ENCODE measurements around the gene PLD1.

PLD1 gene

GRCh38 chr3:171772427-171773056 is 37.7 kb downstream of the PLD1 start:
- peak; percentile 58 for DNase-seq (ENCODE audit: low read depth, low spot score)

GRCh38 chr3:171770689-171771620 is 39.3 kb downstream of the PLD1 start:
- peak; percentile 38 for DNase-seq (ENCODE audit: low read depth, low spot score)

GRCh38 chr3:171769461-171769860 is 40.8 kb downstream of the PLD1 start:
- no peak for DNase-seq (ENCODE audit: low read depth, low spot score)

DNA sequence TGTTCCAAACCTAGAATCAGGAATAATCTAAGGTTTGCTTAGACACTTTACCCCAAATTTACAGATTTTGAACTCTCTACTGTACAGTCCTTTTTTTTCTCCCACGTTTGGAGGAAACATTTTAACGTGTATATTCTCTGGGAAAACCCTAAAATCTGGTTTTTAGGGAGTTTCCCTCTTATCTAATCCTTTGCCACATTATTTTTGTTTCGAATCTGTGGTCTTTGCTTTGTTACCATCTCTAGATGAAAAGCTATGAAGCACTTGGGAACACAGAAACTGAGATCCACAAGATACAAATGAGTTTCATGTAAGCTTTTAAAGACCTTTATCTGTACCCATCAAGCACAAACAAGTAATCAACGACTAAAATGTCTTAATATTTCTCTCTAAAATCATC is 41.3 kb downstream of the PLD1 start:
- no peak for DNase-seq (ENCODE audit: low read depth, low spot score)

GRCh38 chr3:171768281-171768900 is 41.9 kb downstream of the PLD1 start:
- DNase-seq (ENCODE audit: low read depth, low spot score) = no peak

GRCh38 chr3:171765511-171765887 is 44.8 kb downstream of the PLD1 start:
- no peak for DNase-seq (ENCODE audit: low read depth, low spot score)

GRCh38 chr3:171763392-171763791 is 46.9 kb downstream of the PLD1 start:
- DNase-seq (ENCODE audit: low read depth, low spot score) = no peak

GRCh38 chr3:171760477-171760876 is 49.8 kb downstream of the PLD1 start:
- DNase-seq (ENCODE audit: low read depth, low spot score) = no peak

- DNase-seq (ENCODE audit: low read depth, low spot score) = no peak
These were observed 52.2 kb downstream of the PLD1 start for GRCh38 chr3:171758109-171758508.

DNA sequence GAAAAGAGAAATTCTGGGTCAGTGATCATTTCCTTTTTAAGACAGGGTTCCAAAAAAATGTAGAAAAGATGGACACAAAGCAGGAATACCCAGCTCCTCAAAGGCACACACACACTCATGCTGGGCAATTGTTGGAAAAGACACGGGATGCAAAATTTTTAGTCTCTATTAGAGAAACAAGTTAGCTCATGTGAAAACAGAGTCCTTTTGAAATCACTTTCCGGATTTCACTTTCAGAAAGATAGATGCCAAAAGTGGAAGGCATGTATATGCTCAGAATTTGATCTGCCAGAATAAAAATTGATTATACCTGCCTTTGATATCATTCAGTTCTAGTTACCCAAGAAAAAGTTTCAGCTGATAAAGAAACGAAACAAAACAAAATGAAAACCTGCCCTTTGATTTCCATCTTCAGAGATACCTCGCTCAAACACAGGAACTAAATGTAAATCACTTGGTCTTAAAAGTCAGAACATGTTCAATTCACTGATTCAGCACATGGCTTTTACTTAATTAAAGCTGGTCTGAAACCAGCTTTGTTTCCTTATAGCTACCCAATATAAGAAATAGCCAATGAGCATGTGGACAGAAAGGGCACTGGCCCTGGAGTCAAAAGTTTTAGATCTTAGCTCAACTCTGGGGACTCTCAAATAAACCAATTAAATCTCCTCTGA is 52.8 kb downstream of the PLD1 start:
- no peak for DNase-seq (ENCODE audit: low read depth, low spot score)

DNA sequence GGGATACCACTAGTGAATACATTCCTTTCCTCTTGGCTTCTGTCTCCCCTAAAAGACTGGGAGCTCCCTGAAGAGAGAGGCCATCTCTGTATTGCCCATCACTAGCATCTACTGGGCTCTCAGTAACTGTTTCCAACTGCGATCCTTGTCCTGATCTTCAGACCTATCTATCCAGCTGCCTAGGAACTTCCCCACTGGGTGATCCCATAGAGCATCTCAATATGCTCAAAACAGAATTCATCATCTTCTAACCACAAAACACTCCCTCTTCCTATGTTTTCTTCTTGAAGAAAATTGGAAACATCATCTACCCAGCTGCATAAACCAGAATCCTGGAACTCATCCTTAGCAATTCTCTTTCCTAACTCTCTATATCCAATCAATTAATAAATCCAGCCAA is 54.6 kb downstream of the PLD1 start:
- no peak for DNase-seq (ENCODE audit: low read depth, low spot score)

DNA sequence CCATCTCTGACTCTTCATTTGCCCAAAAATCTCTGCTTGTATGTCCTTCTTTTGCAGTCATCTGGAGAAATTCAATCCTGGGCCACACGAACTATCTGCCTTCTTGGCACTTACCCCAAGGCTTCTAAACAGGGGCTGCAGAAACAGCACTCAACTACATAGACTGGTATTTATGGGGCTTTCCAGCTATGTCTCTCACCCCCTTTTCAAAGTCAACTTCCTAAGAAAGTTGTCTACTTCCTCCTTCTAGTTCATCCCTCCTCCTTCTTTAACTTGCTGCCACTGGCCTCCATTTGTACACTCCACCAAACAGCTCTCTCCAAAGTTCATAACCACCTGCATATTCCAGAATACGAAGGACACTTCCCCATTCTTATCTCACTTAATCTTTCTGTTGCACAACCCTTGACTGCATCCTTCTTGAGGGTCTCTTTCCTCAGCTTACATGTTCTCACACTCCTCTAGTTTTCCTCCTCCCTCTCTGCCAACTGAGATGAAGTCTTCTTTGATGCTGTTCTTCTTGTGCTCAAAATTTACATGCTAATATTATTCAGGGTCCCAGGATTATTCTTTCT is 55.2 kb downstream of the PLD1 start:
- no peak for DNase-seq (ENCODE audit: low read depth, low spot score)

DNA sequence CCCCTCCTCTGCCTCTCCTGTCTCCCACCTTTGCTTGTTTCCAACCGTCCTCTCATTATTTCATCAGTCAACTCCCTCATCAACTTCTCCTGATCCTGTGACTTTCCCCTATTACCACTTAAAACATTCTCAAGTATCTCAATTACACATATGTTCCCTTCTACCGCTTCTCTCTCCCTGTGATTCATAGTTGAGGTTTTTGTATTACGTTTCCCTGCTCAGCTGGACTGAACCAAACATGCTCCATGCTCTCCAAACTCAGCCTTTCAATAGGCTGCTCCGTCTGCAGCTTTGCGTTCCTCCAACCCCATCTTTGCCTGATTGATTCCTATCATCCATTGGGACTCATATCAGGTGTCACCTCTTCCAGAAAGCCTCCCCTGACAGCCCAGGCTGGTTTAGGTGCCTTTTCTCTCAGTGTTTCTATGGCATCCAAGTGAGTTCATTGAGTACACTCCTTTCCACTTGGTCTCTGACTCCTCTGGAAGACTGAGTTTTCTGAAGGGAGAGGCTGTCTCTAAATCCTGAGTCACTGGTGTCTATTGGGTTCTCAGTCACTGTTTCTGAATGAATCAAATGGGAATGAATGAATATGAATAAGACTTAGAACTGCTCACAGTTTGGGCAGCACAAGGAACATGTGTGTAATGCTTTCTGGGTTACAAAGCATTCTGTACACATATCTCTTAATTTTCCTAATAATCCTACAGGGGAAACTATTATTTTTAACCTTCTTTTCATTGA is 56.4 kb downstream of the PLD1 start:
- no peak for DNase-seq (ENCODE audit: low read depth, low spot score)

GRCh38 chr3:171753025-171753472 is 57.2 kb downstream of the PLD1 start:
- no peak for DNase-seq (ENCODE audit: low read depth, low spot score)

GRCh38 chr3:171752329-171752728 is 58.0 kb downstream of the PLD1 start:
- DNase-seq (ENCODE audit: low read depth, low spot score) = no peak

DNA sequence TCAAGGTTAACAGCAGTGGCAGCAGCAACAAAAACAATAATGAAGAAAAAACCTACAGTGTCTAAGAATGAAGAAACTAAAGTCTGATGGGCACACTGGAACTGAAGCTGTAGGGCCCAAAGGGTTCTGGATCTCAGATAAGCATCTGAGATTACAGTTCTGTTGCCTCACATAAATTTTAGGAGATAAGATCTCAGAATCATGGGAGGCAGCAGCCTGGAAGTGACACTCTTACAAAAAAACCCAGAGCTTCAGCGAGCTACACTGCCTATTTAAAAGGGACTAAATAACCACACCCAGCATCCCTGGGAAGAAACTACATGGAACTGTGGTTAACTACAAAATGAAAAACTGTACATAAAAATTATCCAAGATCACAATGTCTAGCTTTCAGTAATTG is 61.2 kb downstream of the PLD1 start:
- DNase-seq (ENCODE audit: low read depth, low spot score) = no peak

GRCh38 chr3:171748064-171748924 is 62.0 kb downstream of the PLD1 start:
- DNase-seq (ENCODE audit: low read depth, low spot score) = no peak

- DNase-seq (ENCODE audit: low read depth, low spot score) = no peak
These were observed 62.9 kb downstream of the PLD1 start for GRCh38 chr3:171747223-171747920.

Measured in ELF-1 (cell line).